DND-41 (cell line): ENCODE data around the gene SDR42E1.

Experiments
- ATAC-seq: fragments of 200-7000 bp; cut with Tn5 transposase; 3 replicates; pipeline ENCODE4 v1.9.1; 2021; ENCODE audit warnings: low read depth; ENCODE audit not compliant: insufficient read depth
- DNase-seq: peaks from one replicate; pipeline ENCODE4 v3.0.0-alpha.2; 2020
- H2AFZ ChIP-seq: 2 replicates; pipeline ENCODE4 v1.6.0; 2012; ENCODE audit warnings: low read depth, low read length
- H3K27ac ChIP-seq: 2 replicates; pipeline ENCODE4 v1.5.1; 2012; ENCODE audit warnings: low read length, inconsistent platforms
- H3K27me3 ChIP-seq: fragments of 200-600 bp; sonication (generic); 2 replicates; pipeline ENCODE4 v1.6.0; 2012; ENCODE audit warnings: low read length, mild to moderate bottlenecking, inconsistent platforms; ENCODE audit not compliant: insufficient read depth, poor library complexity
- H3K36me3 ChIP-seq: 2 replicates; pipeline ENCODE4 v1.5.1; 2012; ENCODE audit warnings: low read length, inconsistent platforms; ENCODE audit not compliant: insufficient read depth
- H3K4me1 ChIP-seq: 2 replicates; pipeline ENCODE4 v1.5.1; 2012; ENCODE audit warnings: mild to moderate bottlenecking, low read length; ENCODE audit not compliant: insufficient read depth
- H3K4me2 ChIP-seq: 2 replicates; pipeline ENCODE4 v1.6.0; 2012; ENCODE audit warnings: mild to moderate bottlenecking, moderate library complexity, low read length, inconsistent platforms; ENCODE audit not compliant: insufficient read depth
- H3K4me3 ChIP-seq, 2 experiments: fragments of 200-600 bp in 1 of 2; shearing (Covaris generic) in 1 of 2; 2 replicates each; pipeline ENCODE4 v1.5.1; 2012 to 2016; ENCODE audit warnings: inconsistent platforms in 2 of 2, low read length in 2 of 2, mild to moderate bottlenecking in 2 of 2, low read depth in 1 of 2, moderate library complexity in 1 of 2
- H3K79me2 ChIP-seq: 2 replicates; pipeline ENCODE4 v1.6.0; 2012; ENCODE audit warnings: low read length, inconsistent platforms; ENCODE audit not compliant: insufficient read depth
- H3K9ac ChIP-seq: 2 replicates; pipeline ENCODE4 v1.6.0; 2012; ENCODE audit warnings: low read depth, mild to moderate bottlenecking, inconsistent platforms, low read length, moderate library complexity
- H3K9me3 ChIP-seq: 2 replicates; pipeline ENCODE4 v1.5.1; 2012; ENCODE audit warnings: low read length, moderate library complexity, mild to moderate bottlenecking, inconsistent platforms; ENCODE audit not compliant: insufficient read depth, severe bottlenecking
- H4K20me1 ChIP-seq: 2 replicates; pipeline ENCODE4 v1.6.0; 2012; ENCODE audit warnings: low read length; ENCODE audit not compliant: insufficient read depth
- EZH2 ChIP-seq: IDR thresholded peaks from 3 replicates; pipeline ENCODE4 v1.6.1; 2012; ENCODE audit warnings: borderline replicate concordance, low read depth, mild to moderate bottlenecking, moderate library complexity, low read length, inconsistent platforms; ENCODE audit not compliant: severe bottlenecking
- TF ChIP-seq, protein P1 (sequence below): IDR thresholded peaks from 2 replicates; pipeline ENCODE4 v1.5.1; 2012; ENCODE audit warnings: borderline replicate concordance, low read length, moderate library complexity, mild to moderate bottlenecking; ENCODE audit not compliant: poor library complexity, severe bottlenecking; ENCODE audit errors: extremely low read depth

SDR42E1 gene

DNA sequence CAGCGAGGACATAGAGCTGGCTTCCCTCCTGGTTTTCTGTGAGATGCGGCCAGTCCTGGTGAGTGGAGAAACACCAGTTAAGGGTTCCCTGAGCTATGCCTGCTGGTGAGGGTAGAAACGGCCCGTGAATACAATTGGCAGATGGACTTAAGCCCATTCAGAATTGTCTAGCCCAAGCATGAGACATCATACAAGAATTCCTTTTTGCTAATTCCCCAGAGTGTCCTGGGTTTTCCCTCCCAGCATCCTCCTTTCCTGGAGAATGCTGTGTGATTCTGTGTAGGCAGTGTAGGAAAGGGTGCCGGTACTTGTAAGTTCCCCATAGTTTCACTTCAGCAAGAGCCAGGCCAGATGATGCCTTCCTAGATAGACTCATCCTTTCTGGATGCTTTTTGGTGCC is 65.1 kb downstream of the SDR42E1 start:
- ATAC-seq (no peak), DNase-seq (no peak)
- no peak overlapping the region for H3K4me3 ChIP-seq
- no peaks in the 10 kb centered on the region for H3K9me3 ChIP-seq
- no peak overlapping the region for H3K9ac ChIP-seq
- no peaks in the 10 kb centered on the region for H4K20me1 ChIP-seq
- H3K79me2 ChIP-seq: no peaks in the 10 kb centered on the region
- no peak overlapping the region for H3K27ac ChIP-seq
- H3K27me3 ChIP-seq: peaks cover 20% of the 10 kb centered on the region
- TF ChIP-seq, protein P1, sequence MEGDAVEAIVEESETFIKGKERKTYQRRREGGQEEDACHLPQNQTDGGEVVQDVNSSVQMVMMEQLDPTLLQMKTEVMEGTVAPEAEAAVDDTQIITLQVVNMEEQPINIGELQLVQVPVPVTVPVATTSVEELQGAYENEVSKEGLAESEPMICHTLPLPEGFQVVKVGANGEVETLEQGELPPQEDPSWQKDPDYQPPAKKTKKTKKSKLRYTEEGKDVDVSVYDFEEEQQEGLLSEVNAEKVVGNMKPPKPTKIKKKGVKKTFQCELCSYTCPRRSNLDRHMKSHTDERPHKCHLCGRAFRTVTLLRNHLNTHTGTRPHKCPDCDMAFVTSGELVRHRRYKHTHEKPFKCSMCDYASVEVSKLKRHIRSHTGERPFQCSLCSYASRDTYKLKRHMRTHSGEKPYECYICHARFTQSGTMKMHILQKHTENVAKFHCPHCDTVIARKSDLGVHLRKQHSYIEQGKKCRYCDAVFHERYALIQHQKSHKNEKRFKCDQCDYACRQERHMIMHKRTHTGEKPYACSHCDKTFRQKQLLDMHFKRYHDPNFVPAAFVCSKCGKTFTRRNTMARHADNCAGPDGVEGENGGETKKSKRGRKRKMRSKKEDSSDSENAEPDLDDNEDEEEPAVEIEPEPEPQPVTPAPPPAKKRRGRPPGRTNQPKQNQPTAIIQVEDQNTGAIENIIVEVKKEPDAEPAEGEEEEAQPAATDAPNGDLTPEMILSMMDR: no peak
- no peak for TF ChIP-seq EZH2
- H3K36me3 ChIP-seq: no peaks in the 10 kb centered on the region
- H3K4me2 ChIP-seq: no peak overlapping the region
- no peaks in the 10 kb centered on the region for H3K4me1 ChIP-seq
- no peak overlapping the region for H2AFZ ChIP-seq

DNA sequence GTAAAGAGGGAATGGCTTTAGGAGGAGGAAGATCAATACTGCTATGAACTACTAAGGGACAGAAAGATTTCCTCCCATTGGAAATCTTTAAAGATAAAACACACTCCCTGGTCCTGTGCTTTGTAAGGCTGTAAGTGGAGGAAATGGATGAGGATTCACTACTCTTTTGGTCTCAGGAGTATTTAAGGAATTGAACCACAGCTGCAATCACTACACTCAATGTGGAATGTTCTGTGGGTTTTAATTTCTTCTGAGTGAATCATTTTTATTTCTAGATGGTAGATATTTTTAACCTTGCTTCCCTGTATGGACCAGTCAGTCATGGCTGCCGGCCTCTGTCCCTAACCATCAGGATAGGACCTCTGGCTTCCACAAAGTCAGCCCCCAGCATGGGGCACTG is 65.6 kb downstream of the SDR42E1 start:
- Histone ChIP-seq H3K4me3 (no peak overlapping the region), H3K4me1 (no peaks in the 10 kb centered on the region), H3K9me3 (no peaks in the 10 kb centered on the region), H3K36me3 (no peaks in the 10 kb centered on the region), H3K4me2 (no peak overlapping the region), H3K27ac (no peak overlapping the region), H4K20me1 (no peaks in the 10 kb centered on the region), H2AFZ (no peak overlapping the region), H3K9ac (no peak overlapping the region), H3K27me3 (peaks cover 20% of the 10 kb centered on the region), H3K79me2 (no peaks in the 10 kb centered on the region)
- TF ChIP-seq, protein P1: no peak
- TF ChIP-seq EZH2: no peak
- no peak for ATAC-seq
- no peak for DNase-seq

DNA sequence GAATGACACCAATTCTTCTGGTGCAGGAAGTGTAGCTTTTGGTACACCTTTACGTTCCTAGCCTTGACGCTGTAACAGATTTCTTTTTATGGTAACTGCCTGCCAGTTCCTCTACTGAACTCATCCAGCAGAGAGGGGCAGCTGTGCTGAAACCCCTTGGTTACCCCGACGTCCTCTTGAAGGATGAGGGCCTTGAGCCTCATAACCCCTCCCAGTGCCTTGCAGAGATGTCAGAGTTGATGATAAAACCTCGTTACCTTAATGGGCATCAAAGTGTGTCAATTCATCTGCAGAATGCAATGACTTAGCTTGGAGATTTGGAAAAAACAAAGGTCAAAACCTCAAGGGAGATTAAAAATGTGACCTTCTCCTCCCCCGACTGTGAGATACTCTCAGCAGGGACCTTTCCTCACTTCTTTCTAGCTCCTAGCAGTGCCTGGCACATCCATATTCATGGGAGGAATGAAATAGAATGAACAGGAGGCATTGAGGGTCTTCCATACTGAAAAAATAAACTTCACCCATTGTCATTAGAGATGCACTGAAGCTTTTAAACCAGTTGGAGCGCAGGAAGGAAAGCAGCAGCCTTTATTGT is 69.2 kb downstream of the SDR42E1 start:
- Histone ChIP-seq H3K4me1 (no peaks in the 10 kb centered on the region), H3K4me2 (no peak overlapping the region), H3K27me3 (peaks cover 11% of the 10 kb centered on the region), H2AFZ (no peak overlapping the region), H3K4me3 (no peak overlapping the region), H3K79me2 (no peaks in the 10 kb centered on the region), H3K9me3 (no peaks in the 10 kb centered on the region), H4K20me1 (no peaks in the 10 kb centered on the region), H3K27ac (no peak overlapping the region), H3K36me3 (no peaks in the 10 kb centered on the region), H3K9ac (no peak overlapping the region)
- DNase-seq: no peak
- TF ChIP-seq EZH2: no peak
- TF ChIP-seq, protein P1: no peak
- no peak for ATAC-seq
